ENCODE data around the gene ZNF211. TPM values are rescaled to one million over a fixed set of nuclear protein-coding genes. Genes with fewer than 3 reads are reported as not detected.
A peak's percentile ranks its signal among the peaks of the same experiment; 100 is the strongest.

ZNF211 gene
- polyA plus RNA-seq, 1 experiment = 7.8 TPM

DNA sequence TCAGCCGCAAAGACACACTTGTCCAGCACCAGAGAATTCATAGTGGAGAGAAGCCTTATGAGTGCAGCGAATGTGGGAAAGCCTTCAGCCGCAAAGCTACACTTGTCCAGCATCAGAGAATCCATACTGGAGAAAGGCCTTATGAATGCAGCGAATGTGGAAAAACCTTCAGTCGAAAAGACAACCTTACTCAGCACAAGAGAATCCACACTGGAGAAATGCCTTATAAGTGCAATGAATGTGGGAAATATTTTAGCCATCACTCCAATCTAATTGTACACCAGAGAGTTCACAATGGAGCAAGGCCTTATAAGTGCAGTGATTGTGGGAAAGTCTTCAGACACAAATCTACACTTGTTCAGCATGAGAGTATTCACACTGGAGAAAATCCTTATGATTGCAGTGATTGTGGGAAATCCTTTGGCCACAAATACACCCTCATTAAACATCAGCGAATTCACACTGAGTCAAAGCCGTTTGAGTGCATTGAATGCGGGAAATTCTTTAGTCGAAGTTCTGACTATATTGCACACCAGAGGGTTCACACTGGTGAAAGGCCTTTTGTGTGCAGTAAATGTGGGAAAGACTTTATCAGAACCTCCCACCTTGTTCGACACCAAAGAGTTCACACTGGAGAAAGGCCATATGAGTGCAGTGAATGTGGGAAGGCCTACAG lies 12.2 kb upstream of the ZNF211 start:
- peaks cover 33% of the 10 kb centered on the region for H3K36me3 ChIP-seq (ENCODE audit: control insufficient read depth, insufficient read depth, low read length)
- no peaks in the 10 kb centered on the region for H3K27me3 ChIP-seq (ENCODE audit: control insufficient read depth, insufficient read depth, low read length)
- no peak for DNase-seq (ENCODE audit: low read depth)
- TF ChIP-seq, protein P1, sequence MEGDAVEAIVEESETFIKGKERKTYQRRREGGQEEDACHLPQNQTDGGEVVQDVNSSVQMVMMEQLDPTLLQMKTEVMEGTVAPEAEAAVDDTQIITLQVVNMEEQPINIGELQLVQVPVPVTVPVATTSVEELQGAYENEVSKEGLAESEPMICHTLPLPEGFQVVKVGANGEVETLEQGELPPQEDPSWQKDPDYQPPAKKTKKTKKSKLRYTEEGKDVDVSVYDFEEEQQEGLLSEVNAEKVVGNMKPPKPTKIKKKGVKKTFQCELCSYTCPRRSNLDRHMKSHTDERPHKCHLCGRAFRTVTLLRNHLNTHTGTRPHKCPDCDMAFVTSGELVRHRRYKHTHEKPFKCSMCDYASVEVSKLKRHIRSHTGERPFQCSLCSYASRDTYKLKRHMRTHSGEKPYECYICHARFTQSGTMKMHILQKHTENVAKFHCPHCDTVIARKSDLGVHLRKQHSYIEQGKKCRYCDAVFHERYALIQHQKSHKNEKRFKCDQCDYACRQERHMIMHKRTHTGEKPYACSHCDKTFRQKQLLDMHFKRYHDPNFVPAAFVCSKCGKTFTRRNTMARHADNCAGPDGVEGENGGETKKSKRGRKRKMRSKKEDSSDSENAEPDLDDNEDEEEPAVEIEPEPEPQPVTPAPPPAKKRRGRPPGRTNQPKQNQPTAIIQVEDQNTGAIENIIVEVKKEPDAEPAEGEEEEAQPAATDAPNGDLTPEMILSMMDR (IDR thresholded peaks at IDR 0.05; ENCODE audit: insufficient read depth, low read depth, low read length) = no peak
- H3K4me3 ChIP-seq (ENCODE audit: low read depth, low read length) = no peak overlapping the region
- POLR2A ChIA-PET = no interaction called here
- CTCF ChIA-PET = no interaction called here

DNA sequence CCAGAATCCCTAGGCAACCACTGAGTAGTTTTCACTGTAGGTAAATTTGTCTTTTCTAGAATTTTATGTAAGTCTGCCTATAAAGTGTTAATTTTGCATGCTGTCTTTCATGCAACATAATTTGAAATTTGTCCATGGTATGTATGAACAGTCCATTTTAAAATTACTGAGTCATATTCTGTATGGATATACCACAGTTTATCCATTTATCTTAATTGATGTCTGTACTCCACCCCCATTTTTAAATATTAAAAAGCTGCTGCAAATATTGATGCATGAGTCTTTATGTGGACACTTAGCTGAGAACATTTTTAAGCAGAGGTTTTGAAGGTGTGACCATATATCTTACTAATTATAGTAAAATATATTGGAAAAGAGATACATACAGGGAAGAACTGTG lies 9.9 kb upstream of the ZNF211 start:
- POLR2A ChIA-PET = no interaction called here
- CTCF ChIA-PET = no interaction called here
- peaks cover 26% of the 10 kb centered on the region for H3K36me3 ChIP-seq (ENCODE audit: control insufficient read depth, insufficient read depth, low read length)

DNA sequence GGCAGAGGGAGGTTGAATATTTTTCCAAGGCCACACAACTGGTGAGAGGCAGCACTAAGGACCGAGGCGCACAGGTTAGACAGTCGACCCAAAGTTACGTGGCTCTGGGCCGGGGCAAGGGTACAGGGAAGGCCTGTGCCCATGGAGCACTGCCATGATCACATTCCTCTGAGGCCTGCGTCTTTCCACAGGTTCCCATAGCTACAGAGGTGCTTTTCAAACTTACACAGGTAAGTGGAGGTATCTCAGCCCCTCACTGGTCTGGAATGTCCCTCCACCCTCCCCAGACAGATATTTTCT lies 814 bp downstream of the ZNF211 start:
- ChIA-PET CTCF (interaction anchor here (0.6 kb wide), 1 partner anchor 9 kb away, joined by 3 read pairs; no protein-coding TSS in a partner anchor), POLR2A (no interaction called here)
- TF ChIP-seq, protein P1 (IDR thresholded peaks at IDR 0.05; ENCODE audit: insufficient read depth, low read depth, low read length) = no peak
- no peak for DNase-seq (ENCODE audit: low read depth)
- Histone ChIP-seq H3K27me3 (ENCODE audit: control insufficient read depth, insufficient read depth, low read length) (no peaks in the 10 kb centered on the region), H3K36me3 (ENCODE audit: control insufficient read depth, insufficient read depth, low read length) (peaks cover 4% of the 10 kb centered on the region), H3K4me3 (ENCODE audit: low read depth, low read length) (peak overlapping the region; percentile 81)

More for the DNA sequence above, 9.9 kb upstream of the ZNF211 start:
- H3K27me3 ChIP-seq (ENCODE audit: control insufficient read depth, insufficient read depth, low read length) = no peaks in the 10 kb centered on the region
- TF ChIP-seq, protein P1 (IDR thresholded peaks at IDR 0.05; ENCODE audit: insufficient read depth, low read depth, low read length) = no peak
- DNase-seq (ENCODE audit: low read depth) = no peak
- H3K4me3 ChIP-seq (ENCODE audit: low read depth, low read length) = no peak overlapping the region

DNA sequence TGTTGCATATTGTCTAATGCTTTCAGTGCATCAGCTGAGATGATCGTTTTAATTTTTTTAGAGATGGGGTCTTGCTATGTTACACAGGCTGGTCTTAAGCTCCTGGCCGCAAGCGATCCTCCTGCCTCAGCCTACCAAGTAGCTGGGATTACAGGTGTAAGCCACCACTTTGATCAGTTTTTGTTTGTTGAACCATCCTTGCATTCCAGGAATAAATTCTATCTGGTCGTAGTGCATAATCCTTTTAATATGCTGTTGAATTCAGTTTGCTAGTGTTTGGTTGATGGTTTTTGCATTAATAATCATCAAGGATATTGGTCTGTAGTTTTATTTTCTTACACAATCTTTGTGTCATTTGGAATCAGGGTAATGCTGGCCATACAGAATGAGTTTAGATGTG lies 4.4 kb downstream of the ZNF211 start:
- Histone ChIP-seq H3K4me3 (ENCODE audit: low read depth, low read length) (no peak overlapping the region), H3K27me3 (ENCODE audit: control insufficient read depth, insufficient read depth, low read length) (no peaks in the 10 kb centered on the region), H3K36me3 (ENCODE audit: control insufficient read depth, insufficient read depth, low read length) (peaks cover 21% of the 10 kb centered on the region)
- CTCF ChIA-PET = no interaction called here
- DNase-seq (ENCODE audit: low read depth) = no peak
- TF ChIP-seq, protein P1 (IDR thresholded peaks at IDR 0.05; ENCODE audit: insufficient read depth, low read depth, low read length) = no peak
- POLR2A ChIA-PET = no interaction called here

DNA sequence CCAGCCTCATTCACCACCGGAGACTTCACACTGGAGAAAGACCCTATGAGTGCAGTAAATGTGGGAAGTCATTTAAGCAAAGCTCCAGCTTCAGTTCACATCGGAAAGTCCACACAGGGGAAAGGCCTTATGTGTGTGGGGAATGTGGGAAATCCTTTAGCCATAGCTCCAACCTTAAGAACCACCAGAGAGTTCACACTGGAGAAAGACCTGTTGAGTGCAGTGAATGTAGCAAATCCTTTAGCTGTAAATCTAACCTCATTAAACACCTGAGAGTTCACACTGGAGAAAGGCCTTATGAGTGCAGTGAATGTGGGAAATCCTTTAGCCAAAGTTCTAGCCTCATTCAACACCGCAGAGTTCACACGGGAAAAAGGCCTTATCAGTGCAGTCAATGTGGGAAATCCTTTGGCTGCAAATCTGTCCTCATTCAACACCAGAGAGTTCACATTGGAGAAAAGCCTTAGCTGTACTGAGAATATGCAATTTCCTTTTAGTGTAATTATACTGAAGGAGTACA lies 8.8 kb downstream of the ZNF211 start:
- no peak overlapping the region for H3K4me3 ChIP-seq (ENCODE audit: low read depth, low read length)
- TF ChIP-seq, protein P1 (IDR thresholded peaks at IDR 0.05; ENCODE audit: insufficient read depth, low read depth, low read length) = no peak
- no peak for DNase-seq (ENCODE audit: low read depth)
- H3K36me3 ChIP-seq (ENCODE audit: control insufficient read depth, insufficient read depth, low read length) = peaks cover 19% of the 10 kb centered on the region
- CTCF ChIA-PET = no interaction called here
- POLR2A ChIA-PET = no interaction called here
- no peaks in the 10 kb centered on the region for H3K27me3 ChIP-seq (ENCODE audit: control insufficient read depth, insufficient read depth, low read length)
